Liver (tissue), 9 donors: ENCODE measurements around the gene GRIN2A. TPM values are rescaled to one million over a fixed set of nuclear protein-coding genes. Genes with fewer than 3 reads are reported as not detected.

Experiments
- DNase-seq: peaks from one replicate; pipeline ENCODE4 v3.0.0-alpha.2; 2017; ENCODE audit warnings: low spot score
- H3K27ac ChIP-seq, 2 donors: one replicate each; pipeline ENCODE4 v1.7.0; 2013; ENCODE audit warnings: inconsistent platforms in 2 of 2, low read length in 2 of 2, control low read depth in 1 of 2, low read depth in 1 of 2, mild to moderate bottlenecking in 1 of 2
- H3K27me3 ChIP-seq, 4 donors: one replicate each; pipeline versions ENCODE4 v1.6.1 to v1.7.0; 2013; ENCODE audit warnings: low read length in 3 of 4, inconsistent platforms in 1 of 4, mild to moderate bottlenecking in 1 of 4, moderate library complexity in 1 of 4; ENCODE audit not compliant: control insufficient read depth in 4 of 4, insufficient read depth in 4 of 4
- H3K36me3 ChIP-seq, 4 donors: one replicate each; pipeline versions ENCODE4 v1.6.1 to v1.7.0; 2013; ENCODE audit warnings: low read length in 3 of 4, mild to moderate bottlenecking in 3 of 4, low read depth in 1 of 4, moderate library complexity in 1 of 4; ENCODE audit not compliant: control insufficient read depth in 4 of 4, insufficient read depth in 3 of 4
- H3K4me1 ChIP-seq, 4 donors: one replicate each; pipeline versions ENCODE4 v1.6.1 to v1.7.0; 2013; ENCODE audit warnings: low read length in 3 of 4, mild to moderate bottlenecking in 3 of 4, moderate library complexity in 1 of 4; ENCODE audit not compliant: control insufficient read depth in 4 of 4, insufficient read depth in 4 of 4
- H3K4me3 ChIP-seq, 3 donors: one replicate each; pipeline versions ENCODE4 v1.6.1 to v1.7.0; 2013; ENCODE audit warnings: low read length in 3 of 3, control low read depth in 1 of 3, low read depth in 1 of 3, mild to moderate bottlenecking in 1 of 3
- H3K9ac ChIP-seq, 2 donors: one replicate each; pipeline ENCODE4 v1.7.0; 2013; ENCODE audit warnings: low read length in 2 of 2, mild to moderate bottlenecking in 2 of 2, moderate library complexity in 2 of 2, control low read depth in 1 of 2, low read depth in 1 of 2
- H3K9me3 ChIP-seq, 4 donors: one replicate each; pipeline versions ENCODE4 v1.6.1 to v1.7.0; 2013; ENCODE audit warnings: low read length in 3 of 4; ENCODE audit not compliant: control insufficient read depth in 4 of 4
- EGR1 ChIP-seq, 2 donors: IDR thresholded peaks; 2 replicates each; pipeline ENCODE4 v1.6.1; 2016 to 2018; ENCODE audit warnings: antibody characterized with exemption in 2 of 2, low read depth in 2 of 2
- FOXA1 ChIP-seq: IDR thresholded peaks from 2 replicates; pipeline ENCODE4 v1.6.1; 2016; ENCODE audit warnings: antibody characterized with exemption
- FOXA2 ChIP-seq: IDR thresholded peaks from 2 replicates; pipeline ENCODE4 v1.6.1; 2016; ENCODE audit warnings: antibody characterized with exemption
- HNF4A ChIP-seq, 2 donors: conservative IDR thresholded peaks; 2 replicates each; pipeline ENCODE4 v1.6.1; 2016; ENCODE audit warnings: antibody characterized with exemption in 2 of 2, mild to moderate bottlenecking in 2 of 2
- HNF4G ChIP-seq: IDR thresholded peaks from 2 replicates; pipeline ENCODE4 v1.6.1; 2016; ENCODE audit warnings: antibody characterized with exemption
- JUND ChIP-seq, 2 donors: IDR thresholded peaks; 2 replicates each; pipeline ENCODE4 v1.6.1; 2016; ENCODE audit warnings: antibody characterized with exemption in 2 of 2
- NR2F2 ChIP-seq: IDR thresholded peaks from 2 replicates; pipeline ENCODE4 v1.6.1; 2016; ENCODE audit warnings: antibody characterized with exemption
- RAD21 ChIP-seq, 2 donors: IDR thresholded peaks; 2 replicates each; pipeline ENCODE4 v1.6.1; 2016; ENCODE audit warnings: antibody characterized with exemption in 2 of 2, mild to moderate bottlenecking in 2 of 2
- RXRA ChIP-seq, 2 donors: IDR thresholded peaks; 2 replicates each; pipeline ENCODE4 v1.6.1; 2017 to 2018; ENCODE audit warnings: antibody characterized with exemption in 2 of 2, mild to moderate bottlenecking in 1 of 2
- SP1 ChIP-seq: IDR thresholded peaks from 2 replicates; pipeline ENCODE4 v1.6.1; 2018; ENCODE audit warnings: antibody characterized with exemption, mild to moderate bottlenecking
- YY1 ChIP-seq: IDR thresholded peaks from 2 replicates; pipeline ENCODE4 v1.6.1; 2016; ENCODE audit warnings: antibody characterized with exemption, mild to moderate bottlenecking
- WGBS: extraction: QIAGEN DNeasy Blood & Tissue Kit; methylation state at CpG from one replicate; pipeline ENCODE4 v1.1.7; 2013; 5-methylcytosine and 5-hydroxymethylcytosine counted together
- polyA plus RNA-seq, 2 donors: library from polyadenylated mRNA; stranded (reverse) in 1 of 2; unstranded in 1 of 2; fragments of 200-250 nt in 1 of 2; fragments of >200 nt in 1 of 2; fragmentation: Nextera tagmentation in 1 of 2; extraction: Ambion mirVana in 1 of 2; gene quantifications; one replicate each; pipeline versions ENCODE4 v1.2.1 to v1.2.3, GENCODE V29; 2013 to 2015
- total RNA-seq, 2 donors: library from RNA; depleted of rRNA; stranded (reverse); fragments of >200 nt; gene quantifications; one replicate each; pipeline ENCODE4 v1.2.3, GENCODE V29; 2014
- TF ChIP-seq, protein P1 (sequence below): IDR thresholded peaks from 2 replicates; pipeline ENCODE4 v1.6.1; 2016; ENCODE audit warnings: antibody characterized with exemption, mild to moderate bottlenecking
- TF ChIP-seq, protein P2 (sequence below): fragments of 150-350 bp; IDR thresholded peaks from 2 replicates; pipeline ENCODE4 v1.5.1; 2017; ENCODE audit warnings: improper control_type of control experiment, low read depth, low read length; ENCODE audit not compliant: missing input control
- TF ChIP-seq, protein P3 (sequence below): IDR thresholded peaks from 2 replicates; pipeline ENCODE4 v1.6.1; 2016; ENCODE audit warnings: antibody characterized with exemption
- TF ChIP-seq, protein P4 (sequence below): IDR thresholded peaks from 2 replicates; pipeline ENCODE4 v1.6.1; 2016; ENCODE audit warnings: antibody characterized with exemption
- TF ChIP-seq, protein P5 (sequence below): IDR thresholded peaks from 2 replicates; pipeline ENCODE4 v1.6.1; 2016; ENCODE audit warnings: antibody characterized with exemption
- donor health status: healthy.
- donor health status: healthy.
- donor health status: healthy.
- donor health status: healthy.
- donor health status: healthy.

GRIN2A gene
- total and polyA plus RNA-seq, 4 donors = under 0.01 to 0.08 (median 0.07) TPM; not detected in 1

DNA sequence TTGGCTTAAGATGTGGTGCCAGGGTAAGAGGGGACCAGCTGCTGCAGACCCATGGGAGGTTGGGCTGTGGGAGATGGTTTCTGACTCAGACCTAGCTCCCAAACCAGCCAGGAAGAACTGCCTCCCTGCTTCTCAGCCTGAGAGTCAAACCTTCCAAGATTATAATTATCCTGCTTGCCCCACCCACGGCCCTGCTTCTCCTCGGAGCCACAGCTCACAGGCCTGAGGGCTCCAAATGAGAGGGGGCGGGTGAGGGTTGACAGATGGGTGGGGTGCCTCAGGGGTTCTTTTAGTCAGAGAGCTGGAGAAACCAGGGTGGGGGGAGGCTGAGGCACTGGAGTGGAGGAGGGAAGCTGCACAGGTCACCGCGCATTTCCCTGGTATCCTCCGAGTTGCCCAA, 28.7 kb upstream of the GRIN2A start:
- Histone ChIP-seq H3K4me3 (no peak overlapping the region), H3K9ac (no peak overlapping the region), H3K9me3 (no peaks in the 10 kb centered on the region), H3K27ac (no peak overlapping the region), H3K36me3 (no peaks in the 10 kb centered on the region), H3K27me3 (no peaks in the 10 kb centered on the region), H3K4me1 (no peaks in the 10 kb centered on the region)
- no peak for DNase-seq
- TF ChIP-seq HNF4G = no peak
- TF ChIP-seq, protein P1, sequence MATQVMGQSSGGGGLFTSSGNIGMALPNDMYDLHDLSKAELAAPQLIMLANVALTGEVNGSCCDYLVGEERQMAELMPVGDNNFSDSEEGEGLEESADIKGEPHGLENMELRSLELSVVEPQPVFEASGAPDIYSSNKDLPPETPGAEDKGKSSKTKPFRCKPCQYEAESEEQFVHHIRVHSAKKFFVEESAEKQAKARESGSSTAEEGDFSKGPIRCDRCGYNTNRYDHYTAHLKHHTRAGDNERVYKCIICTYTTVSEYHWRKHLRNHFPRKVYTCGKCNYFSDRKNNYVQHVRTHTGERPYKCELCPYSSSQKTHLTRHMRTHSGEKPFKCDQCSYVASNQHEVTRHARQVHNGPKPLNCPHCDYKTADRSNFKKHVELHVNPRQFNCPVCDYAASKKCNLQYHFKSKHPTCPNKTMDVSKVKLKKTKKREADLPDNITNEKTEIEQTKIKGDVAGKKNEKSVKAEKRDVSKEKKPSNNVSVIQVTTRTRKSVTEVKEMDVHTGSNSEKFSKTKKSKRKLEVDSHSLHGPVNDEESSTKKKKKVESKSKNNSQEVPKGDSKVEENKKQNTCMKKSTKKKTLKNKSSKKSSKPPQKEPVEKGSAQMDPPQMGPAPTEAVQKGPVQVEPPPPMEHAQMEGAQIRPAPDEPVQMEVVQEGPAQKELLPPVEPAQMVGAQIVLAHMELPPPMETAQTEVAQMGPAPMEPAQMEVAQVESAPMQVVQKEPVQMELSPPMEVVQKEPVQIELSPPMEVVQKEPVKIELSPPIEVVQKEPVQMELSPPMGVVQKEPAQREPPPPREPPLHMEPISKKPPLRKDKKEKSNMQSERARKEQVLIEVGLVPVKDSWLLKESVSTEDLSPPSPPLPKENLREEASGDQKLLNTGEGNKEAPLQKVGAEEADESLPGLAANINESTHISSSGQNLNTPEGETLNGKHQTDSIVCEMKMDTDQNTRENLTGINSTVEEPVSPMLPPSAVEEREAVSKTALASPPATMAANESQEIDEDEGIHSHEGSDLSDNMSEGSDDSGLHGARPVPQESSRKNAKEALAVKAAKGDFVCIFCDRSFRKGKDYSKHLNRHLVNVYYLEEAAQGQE = no peak
- TF ChIP-seq, protein P2, sequence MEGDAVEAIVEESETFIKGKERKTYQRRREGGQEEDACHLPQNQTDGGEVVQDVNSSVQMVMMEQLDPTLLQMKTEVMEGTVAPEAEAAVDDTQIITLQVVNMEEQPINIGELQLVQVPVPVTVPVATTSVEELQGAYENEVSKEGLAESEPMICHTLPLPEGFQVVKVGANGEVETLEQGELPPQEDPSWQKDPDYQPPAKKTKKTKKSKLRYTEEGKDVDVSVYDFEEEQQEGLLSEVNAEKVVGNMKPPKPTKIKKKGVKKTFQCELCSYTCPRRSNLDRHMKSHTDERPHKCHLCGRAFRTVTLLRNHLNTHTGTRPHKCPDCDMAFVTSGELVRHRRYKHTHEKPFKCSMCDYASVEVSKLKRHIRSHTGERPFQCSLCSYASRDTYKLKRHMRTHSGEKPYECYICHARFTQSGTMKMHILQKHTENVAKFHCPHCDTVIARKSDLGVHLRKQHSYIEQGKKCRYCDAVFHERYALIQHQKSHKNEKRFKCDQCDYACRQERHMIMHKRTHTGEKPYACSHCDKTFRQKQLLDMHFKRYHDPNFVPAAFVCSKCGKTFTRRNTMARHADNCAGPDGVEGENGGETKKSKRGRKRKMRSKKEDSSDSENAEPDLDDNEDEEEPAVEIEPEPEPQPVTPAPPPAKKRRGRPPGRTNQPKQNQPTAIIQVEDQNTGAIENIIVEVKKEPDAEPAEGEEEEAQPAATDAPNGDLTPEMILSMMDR = no peak
- 63% methylated on average over 6 of the region's 6 CpGs for WGBS

DNA sequence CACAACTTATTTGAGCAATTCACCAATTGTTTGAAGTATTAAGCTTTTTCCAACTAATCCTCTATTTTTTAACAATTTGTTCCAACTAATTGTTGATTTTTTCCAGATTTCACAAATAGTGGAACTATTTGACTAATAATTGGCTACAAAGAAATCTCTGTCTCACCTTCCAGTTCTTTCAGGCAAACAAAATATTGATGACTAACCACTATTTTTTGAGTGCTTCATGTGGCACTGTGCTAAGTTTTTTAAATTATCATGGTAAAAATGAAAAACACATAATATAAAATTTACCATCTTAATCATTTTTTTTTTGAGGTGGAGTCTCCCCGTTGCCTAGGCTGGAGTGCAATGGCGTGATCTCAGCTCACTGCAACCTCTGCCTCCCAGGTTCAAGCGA, 24.6 kb upstream of the GRIN2A start:
- 87% methylated on average over 3 of the region's 3 CpGs for WGBS

More for the DNA sequence above, 24.6 kb upstream of the GRIN2A start:
- no peak overlapping the region for H3K27ac ChIP-seq
- TF ChIP-seq EGR1 (IDR thresholded peaks at IDR 0.05; ENCODE audit: low read depth in 2 of 2) (no peak), RXRA (IDR thresholded peaks at IDR 0.05) (no peak), NR2F2 (no peak), SP1 (no peak), JUND (IDR thresholded peaks at IDR 0.05) (no peak), RAD21 (IDR thresholded peaks at IDR 0.05) (no peak), HNF4G (no peak), FOXA2 (no peak), HNF4A (conservative IDR thresholded peaks at IDR 0.05) (no peak), YY1 (no peak), FOXA1 (no peak)
- TF ChIP-seq, protein P1 = no peak
- TF ChIP-seq, protein P3, sequence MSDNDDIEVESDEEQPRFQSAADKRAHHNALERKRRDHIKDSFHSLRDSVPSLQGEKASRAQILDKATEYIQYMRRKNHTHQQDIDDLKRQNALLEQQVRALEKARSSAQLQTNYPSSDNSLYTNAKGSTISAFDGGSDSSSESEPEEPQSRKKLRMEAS = no peak
- TF ChIP-seq, protein P4, sequence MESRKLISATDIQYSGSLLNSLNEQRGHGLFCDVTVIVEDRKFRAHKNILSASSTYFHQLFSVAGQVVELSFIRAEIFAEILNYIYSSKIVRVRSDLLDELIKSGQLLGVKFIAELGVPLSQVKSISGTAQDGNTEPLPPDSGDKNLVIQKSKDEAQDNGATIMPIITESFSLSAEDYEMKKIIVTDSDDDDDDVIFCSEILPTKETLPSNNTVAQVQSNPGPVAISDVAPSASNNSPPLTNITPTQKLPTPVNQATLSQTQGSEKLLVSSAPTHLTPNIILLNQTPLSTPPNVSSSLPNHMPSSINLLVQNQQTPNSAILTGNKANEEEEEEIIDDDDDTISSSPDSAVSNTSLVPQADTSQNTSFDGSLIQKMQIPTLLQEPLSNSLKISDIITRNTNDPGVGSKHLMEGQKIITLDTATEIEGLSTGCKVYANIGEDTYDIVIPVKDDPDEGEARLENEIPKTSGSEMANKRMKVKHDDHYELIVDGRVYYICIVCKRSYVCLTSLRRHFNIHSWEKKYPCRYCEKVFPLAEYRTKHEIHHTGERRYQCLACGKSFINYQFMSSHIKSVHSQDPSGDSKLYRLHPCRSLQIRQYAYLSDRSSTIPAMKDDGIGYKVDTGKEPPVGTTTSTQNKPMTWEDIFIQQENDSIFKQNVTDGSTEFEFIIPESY = no peak
- TF ChIP-seq, protein P5, sequence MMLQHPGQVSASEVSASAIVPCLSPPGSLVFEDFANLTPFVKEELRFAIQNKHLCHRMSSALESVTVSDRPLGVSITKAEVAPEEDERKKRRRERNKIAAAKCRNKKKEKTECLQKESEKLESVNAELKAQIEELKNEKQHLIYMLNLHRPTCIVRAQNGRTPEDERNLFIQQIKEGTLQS = no peak
- TF ChIP-seq, protein P2 = no peak
- no peak overlapping the region for H3K9ac ChIP-seq
- peaks cover 0 to 8% (median 0%) of the 10 kb centered on the region in 4 donors for H3K9me3 ChIP-seq
- H3K4me3 ChIP-seq = no peak overlapping the region
- H3K4me1 ChIP-seq = no peaks in the 10 kb centered on the region
- peaks cover 0 to 3% (median 0%) of the 10 kb centered on the region in 4 donors for H3K27me3 ChIP-seq
- DNase-seq = no peak
- H3K36me3 ChIP-seq = no peaks in the 10 kb centered on the region
